Heart left ventricle (tissue), 13 donors: ENCODE data around the gene CPNE5.

Source experiments
- POLR2A ChIP-seq, 2 donors: fragments of 450-650 bp; IDR thresholded peaks; one replicate each; pipeline ENCODE4 v1.6.1; 2017; ENCODE audit warnings: antibody characterized with exemption in 2 of 2, mild to moderate bottlenecking in 2 of 2, moderate library complexity in 2 of 2
- TF ChIP-seq, protein P1 (sequence below), 12 donors: fragments of 200-600 bp; sonication (generic) in 4 of 12; IDR thresholded peaks; one replicate each; pipeline versions ENCODE4 v1.5.0 to v1.8.0; 2018 to 2022; ENCODE audit warnings: antibody characterized with exemption in 12 of 12, mild to moderate bottlenecking in 5 of 12
- donor health status: ischemic (EF 13 %, LVEDD 7.1; RV severe dilation, severe dysfunction).
- donor health status: DM: no; HTN: yes; CAD: no.
- donor health status: DM: no; HTN: no; CAD: no.
- donor health status: ischemic (EF 25% LVEDD 6.9; RV normal size, moderate dysfunction).
- donor health status: ischemic (EF 25% LVEDD 5.7; RV mildly dilated, moderate dysfunction).
- donor health status: ischemic (EF 35%, LVEDD 5.7; RV mildly dilated, moderate dysfunction).
- donor health status: nonischemic (EF 11% LVEDD 7.7; RV severe dilation, severe dysfunction).
- donor health status: DM: yes; HTN: yes; CAD: no.
- donor health status: PGD.
- donor health status: ischemic (EF 29% LVEDD 5.4; RV normal size, mild dysfunction).
- donor health status: nonischemic (EF 23%, LVEDD 6.1; RV moderate dilation, normal function).

DNA sequence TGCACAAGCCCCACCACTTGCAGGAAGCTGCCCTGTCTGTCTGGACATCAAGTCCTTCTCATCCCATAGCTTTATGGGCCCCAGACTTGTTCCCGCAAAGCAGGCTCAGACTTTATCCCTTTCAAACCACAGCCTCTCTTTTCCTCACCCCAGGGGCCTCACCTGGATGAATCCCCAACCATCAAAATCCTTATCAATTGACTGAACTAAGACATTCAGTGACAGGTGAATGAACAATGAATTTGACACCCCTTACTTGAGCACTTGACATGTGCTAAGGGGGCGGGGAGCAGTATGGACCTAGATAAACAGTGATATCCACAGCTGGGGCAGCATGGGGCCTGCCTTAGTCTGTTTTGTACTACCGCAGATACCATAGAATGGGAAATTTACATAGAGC is 136.6 kb downstream of the CPNE5 start:
- TF ChIP-seq, protein P1, sequence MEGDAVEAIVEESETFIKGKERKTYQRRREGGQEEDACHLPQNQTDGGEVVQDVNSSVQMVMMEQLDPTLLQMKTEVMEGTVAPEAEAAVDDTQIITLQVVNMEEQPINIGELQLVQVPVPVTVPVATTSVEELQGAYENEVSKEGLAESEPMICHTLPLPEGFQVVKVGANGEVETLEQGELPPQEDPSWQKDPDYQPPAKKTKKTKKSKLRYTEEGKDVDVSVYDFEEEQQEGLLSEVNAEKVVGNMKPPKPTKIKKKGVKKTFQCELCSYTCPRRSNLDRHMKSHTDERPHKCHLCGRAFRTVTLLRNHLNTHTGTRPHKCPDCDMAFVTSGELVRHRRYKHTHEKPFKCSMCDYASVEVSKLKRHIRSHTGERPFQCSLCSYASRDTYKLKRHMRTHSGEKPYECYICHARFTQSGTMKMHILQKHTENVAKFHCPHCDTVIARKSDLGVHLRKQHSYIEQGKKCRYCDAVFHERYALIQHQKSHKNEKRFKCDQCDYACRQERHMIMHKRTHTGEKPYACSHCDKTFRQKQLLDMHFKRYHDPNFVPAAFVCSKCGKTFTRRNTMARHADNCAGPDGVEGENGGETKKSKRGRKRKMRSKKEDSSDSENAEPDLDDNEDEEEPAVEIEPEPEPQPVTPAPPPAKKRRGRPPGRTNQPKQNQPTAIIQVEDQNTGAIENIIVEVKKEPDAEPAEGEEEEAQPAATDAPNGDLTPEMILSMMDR (IDR thresholded peaks at IDR 0.05): no peak
- no peak for TF ChIP-seq POLR2A (IDR thresholded peaks at IDR 0.05)
